ENCODE results near the gene TRPT1. TPM values are rescaled to one million over a fixed set of nuclear protein-coding genes. Genes with fewer than 3 reads are reported as not detected.

TRPT1 gene
- total and polyA plus RNA-seq, 9 of the 15 experiments (the other 6 are each of a cell fraction or from before 2014, with no cell fraction given): 4.6 to 41.7 (median 23.1) TPM

- FAIRE-seq (no peak), DNase-seq (ENCODE audit: extremely low read depth in 1 of 4, low spot score in 3 of 4) (no peak), ATAC-seq (no peak)
- Histone ChIP-seq H4K20me1 (replicated peaks; ENCODE audit: control insufficient read depth, insufficient read depth, low read length) (no peaks in the 10 kb centered on the region), H3K9ac (ENCODE audit: insufficient read depth in 1 of 2, low read depth in 2 of 2, low read length in 2 of 2) (peak overlapping the region; percentile 91 to 96), H3K9me1 (ENCODE audit: control insufficient read depth, insufficient read depth, low read length) (peaks cover 5% of the 10 kb centered on the region), H3K27ac (ENCODE audit: extremely low read depth, low read depth, low read length) (peak overlapping the region; percentile 92), H3K36me3 (ENCODE audit: control insufficient read depth, insufficient read depth, low read length) (peaks cover 18% of the 10 kb centered on the region; the same call in 2 of the 3 replicates), H3K4me3 (peak overlapping the region; percentile 76; the same call in 1 of the 2 replicates), H3K79me2 (ENCODE audit: control insufficient read depth, insufficient read depth, low read length) (peaks cover 55% of the 10 kb centered on the region), H3K4me2 (ENCODE audit: insufficient read depth, low read length) (peak overlapping the region; percentile 95), H3K27me3 (ENCODE audit: control insufficient read depth in 2 of 2, insufficient read depth in 2 of 2, low read length in 2 of 2) (no peaks in the 10 kb centered on the region), H3K4me1 (replicated peaks in 1 of 2; ENCODE audit: control insufficient read depth in 2 of 2, insufficient read depth in 2 of 2, low read length in 2 of 2) (peaks cover 29 to 86% of the 10 kb centered on the region in 2 experiments), H3K9me3 (replicated peaks; ENCODE audit: control insufficient read depth, insufficient read depth, low read depth, low read length) (no peaks in the 10 kb centered on the region), H2AFZ (ENCODE audit: low read depth, low read length) (no peak overlapping the region)
- intact Hi-C loops (cut with micrococcal nuclease): no loop called here
- in situ Hi-C loops (cut with MboI): no loop called here
- TF ChIP-seq ZNF76 (CRISPR knock-in tag; IDR thresholded peaks at IDR 0.05; ENCODE audit: borderline replicate concordance): no peak
- TF ChIP-seq NEUROD1 (IDR thresholded peaks at IDR 0.05; ENCODE audit: borderline replicate concordance, low read depth, low read length, partially characterized antibody): no peak
- no peak for TF ChIP-seq STAG1 (CRISPR knock-in tag; IDR thresholded peaks at IDR 0.05; ENCODE audit: borderline replicate concordance)
- no peak for TF ChIP-seq ZBTB1 (CRISPR knock-in tag; IDR thresholded peaks at IDR 0.05; ENCODE audit: borderline replicate concordance, low read depth)
- no peak for TF ChIP-seq HMG20A (CRISPR knock-in tag; conservative IDR thresholded peaks at IDR 0.05)
- peak; percentile 41 for TF ChIP-seq POLR2G (IDR thresholded peaks at IDR 0.05; ENCODE audit: low read depth, low read length)
- TF ChIP-seq CSDE1 (IDR thresholded peaks at IDR 0.05): no peak
- 0 out of 2 replicates have a peak, but pooled peaks have one; percentile 5 for TF ChIP-seq ARID4B (CRISPR knock-in tag; IDR thresholded peaks at IDR 0.05)
- no peak for TF ChIP-seq ZNF143 (CRISPR knock-in tag; IDR thresholded peaks at IDR 0.05)
- no peak for TF ChIP-seq THAP7 (CRISPR knock-in tag; IDR thresholded peaks at IDR 0.05)
- ChIA-PET CTCF (ENCODE audit: low intra/inter-chr PET ratio) (no interaction called here), POLR2A (interaction anchor here (0.9 to 1.0 kb wide), 3 partner anchors 10 to 255 kb away, joined by 3 read pairs; partner anchors contain the start of genes COX8A and FERMT3)
- no TSS peak for BruUV-seq (replicated peaks)
- WGBS (ENCODE audit: insufficient coverage, low coverage, missing lambda C conversion rate): 77% methylated on average over 12 of the region's 12 CpGs
Measured at GRCh38 chr11:64229090-64229743, 3.2 kb upstream of the TRPT1 start.
